GM18873 (cell line): ENCODE data around the gene HPDL.

Source experiments
- ATAC-seq: cut with Tn5 transposase; IDR thresholded peaks from one replicate; pipeline ENCODE4 v1.9.1; 2021; ENCODE audit warnings: mild to moderate bottlenecking, moderate library complexity, moderate number of reproducible peaks; ENCODE audit not compliant: unreplicated experiment, low FRiP score

The HPDL gene

GRCh38 chr1:45321444-45321843 is 5.3 kb upstream of the HPDL start:
- no peak for ATAC-seq

DNA sequence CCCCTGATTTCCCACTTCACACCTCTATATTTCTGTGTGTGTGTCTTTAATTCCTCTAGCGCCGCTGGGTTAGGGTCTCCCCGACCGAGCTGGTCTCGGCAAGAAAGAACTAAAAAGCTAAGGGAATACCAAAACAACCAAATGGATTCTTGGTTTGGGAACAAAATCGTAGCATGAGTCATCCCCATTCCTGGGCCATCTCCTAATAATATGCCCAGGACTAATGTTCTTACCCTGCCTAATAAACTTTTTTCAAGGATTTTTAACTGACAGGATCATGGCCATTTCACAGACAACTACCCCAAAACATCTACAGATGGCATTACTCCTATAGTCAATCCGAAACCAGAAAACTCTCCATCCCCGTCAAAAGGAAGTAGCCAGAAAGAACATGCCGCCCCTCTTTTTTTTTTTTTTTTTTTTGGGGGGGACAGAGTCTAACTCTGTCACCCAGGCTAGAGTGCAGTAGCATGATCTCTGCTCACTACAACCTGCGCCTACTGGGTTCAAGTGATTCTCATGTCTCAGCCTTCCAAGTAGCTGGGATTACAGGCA is 4.1 kb upstream of the HPDL start:
- ATAC-seq, result no peak

- ATAC-seq, result no peak
These were observed 716 bp upstream of the HPDL start for GRCh38 chr1:45325851-45326506.

DNA sequence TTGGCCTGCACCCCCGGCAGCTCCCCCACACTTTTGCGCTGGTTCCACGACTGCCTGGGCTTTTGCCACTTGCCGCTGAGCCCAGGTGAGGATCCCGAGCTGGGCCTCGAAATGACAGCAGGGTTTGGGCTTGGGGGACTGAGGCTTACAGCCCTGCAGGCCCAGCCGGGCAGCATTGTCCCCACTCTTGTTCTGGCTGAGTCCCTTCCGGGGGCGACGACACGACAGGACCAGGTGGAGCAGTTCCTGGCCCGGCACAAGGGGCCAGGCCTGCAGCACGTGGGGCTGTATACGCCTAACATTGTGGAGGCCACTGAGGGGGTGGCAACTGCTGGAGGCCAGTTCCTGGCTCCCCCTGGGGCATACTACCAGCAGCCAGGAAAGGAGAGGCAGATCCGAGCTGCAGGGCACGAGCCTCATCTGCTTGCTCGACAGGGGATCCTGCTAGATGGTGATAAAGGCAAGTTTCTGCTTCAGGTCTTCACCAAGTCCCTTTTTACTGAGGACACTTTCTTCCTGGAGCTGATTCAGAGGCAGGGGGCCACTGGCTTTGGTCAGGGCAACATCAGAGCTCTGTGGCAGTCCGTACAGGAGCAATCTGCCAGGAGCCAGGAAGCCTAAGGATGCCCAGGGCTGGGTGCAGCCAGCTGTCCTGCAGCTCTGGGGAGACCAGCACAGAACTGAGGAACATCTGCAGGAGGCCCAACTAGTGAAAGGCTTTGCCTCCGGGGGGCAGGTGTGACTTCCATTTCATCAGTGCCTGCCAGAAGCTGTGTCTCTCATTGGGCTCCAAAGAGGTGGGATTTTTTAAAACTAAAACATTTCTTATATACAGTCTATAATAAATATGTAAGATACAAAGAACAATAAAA is 1.2 kb downstream of the HPDL start:
- ATAC-seq, result no peak

DNA sequence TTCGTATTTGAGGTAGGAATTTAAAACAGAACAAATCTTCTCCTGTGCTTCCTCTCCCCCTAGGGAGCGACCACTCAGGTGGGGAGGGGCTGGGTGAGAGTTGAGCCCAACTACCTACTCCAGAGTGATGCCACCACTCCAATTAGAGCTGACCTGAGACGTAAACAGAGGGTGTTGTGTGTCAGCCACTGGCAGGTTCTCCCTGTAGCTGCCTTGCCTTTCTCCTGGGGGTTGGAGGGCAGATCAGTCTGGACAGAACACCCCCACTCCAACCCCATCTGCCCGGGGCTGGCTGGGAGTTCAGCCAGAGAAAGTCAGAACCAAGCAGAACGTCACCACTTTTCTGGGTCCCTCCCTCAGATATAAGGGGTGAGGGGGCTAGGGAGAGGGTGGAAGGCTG is 2.0 kb downstream of the HPDL start:
- no peak for ATAC-seq

DNA sequence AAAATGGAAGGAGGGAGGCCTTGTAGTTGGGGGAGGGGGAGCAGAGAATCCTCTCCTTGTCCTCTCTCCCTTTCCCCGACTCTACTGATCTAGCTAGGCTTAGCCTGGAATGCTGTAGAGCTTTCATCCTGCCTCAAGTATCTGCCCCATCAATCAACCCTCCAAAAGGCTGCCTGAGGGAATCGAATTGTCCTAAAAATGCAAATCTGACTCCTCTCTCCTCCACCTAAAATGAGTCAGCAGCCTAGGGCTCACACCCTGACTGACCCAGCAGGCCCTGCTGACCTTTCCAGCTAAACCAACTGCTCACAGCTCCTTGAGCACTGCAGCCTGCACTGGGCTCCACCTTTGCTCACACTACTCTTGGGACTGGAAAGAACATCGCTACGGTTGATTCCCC is 2.8 kb downstream of the HPDL start:
- no peak for ATAC-seq

DNA sequence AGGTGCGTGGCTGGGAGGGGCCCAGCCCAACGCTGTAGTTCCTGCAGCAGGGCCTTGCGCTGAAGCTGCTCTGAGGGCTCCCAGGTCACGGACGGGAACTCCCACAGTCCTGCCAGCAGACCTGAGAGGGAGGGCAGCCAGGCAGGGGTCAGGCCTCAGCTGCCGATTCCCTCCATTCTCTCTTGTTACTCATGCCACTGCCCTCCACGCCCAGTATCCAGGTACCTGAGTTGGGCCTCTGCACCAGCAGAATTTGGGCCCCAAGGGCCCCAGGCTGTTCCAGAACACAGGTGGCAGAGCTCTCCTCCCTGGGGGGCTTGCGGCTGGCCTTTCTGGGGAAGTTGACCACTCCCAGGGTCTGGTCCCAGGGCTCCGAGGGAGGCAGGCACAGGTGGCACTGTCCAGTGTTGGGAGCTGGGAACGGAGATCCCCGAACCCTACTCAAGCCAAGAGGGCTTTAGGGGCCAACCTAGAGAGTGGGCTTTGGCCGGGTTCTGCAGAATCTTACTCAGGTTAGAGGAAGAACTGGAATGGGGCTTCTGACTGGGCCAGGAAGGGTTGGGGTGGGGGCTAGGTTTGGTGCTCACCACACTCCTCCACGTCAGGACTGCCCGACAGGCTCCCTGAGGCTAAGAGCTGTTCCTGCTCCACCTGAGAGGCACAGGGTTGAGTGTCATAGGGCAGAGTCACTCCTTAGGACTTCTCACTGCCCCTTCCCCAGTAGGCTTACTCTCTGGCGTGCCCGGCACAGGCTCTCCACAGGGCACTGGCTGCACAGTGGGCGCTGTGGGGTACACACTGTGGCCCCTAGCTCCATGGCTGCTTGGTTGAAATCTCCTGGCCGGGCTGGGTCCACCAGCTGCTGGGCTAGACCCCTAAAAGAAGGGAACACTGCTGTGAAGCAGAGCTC is 5.0 kb downstream of the HPDL start:
- no peak for ATAC-seq

DNA sequence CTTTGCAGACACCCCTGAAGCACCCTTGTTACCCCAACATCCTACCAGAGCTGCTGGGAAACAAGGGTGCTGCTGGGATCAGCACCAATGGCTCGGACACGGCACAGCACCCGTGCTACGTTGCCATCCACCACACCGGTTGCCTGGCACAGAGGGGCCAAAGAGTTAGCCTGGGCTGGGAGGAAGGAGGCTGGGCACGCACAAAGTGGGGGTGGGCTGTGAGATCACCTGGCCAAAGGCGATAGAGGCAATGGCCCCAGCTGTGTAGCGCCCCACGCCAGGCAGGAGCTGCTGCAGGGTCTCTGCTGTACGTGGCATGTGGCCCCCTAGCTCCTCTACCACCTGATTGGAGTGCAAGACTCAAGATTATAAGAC is 5.6 kb downstream of the HPDL start:
- no peak for ATAC-seq

- no peak for ATAC-seq
These were observed 7.9 kb downstream of the HPDL start for GRCh38 chr1:45334308-45335245.

- no peak for ATAC-seq
These were observed 9.2 kb downstream of the HPDL start for GRCh38 chr1:45335855-45336324.

DNA sequence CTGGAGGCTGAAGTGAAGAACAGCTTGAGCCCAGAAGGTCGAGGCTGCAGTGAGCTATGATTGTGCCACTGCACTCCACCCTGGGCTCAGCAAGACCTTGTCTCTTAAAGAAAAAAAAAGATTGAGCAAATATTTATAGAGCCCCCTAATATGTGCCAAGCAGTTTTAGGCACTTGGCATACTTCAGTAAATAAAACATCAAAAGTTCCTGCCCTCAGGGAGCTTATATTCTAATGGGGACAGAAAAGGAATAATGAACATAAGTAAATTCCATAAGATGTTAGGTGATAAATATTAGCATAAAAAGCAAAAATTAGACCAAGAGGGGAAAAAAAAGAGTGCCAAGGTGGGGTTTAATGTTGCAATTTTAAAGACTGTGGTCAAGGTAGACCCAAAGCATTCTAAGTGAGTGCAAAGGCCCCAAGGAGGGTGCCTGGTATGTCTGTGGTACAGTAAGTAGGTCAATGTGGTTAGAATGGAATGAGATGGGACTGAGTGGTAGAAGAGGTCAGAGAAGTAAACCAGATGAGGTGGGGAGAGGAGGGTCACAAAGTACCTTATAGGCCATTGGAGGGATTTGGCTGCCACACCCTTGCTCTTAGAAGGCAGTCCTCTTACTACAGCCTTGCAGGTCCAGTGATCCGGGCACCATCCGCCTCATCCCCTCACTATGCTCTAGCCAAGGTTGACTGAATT is 11.1 kb downstream of the HPDL start:
- ATAC-seq, result no peak

DNA sequence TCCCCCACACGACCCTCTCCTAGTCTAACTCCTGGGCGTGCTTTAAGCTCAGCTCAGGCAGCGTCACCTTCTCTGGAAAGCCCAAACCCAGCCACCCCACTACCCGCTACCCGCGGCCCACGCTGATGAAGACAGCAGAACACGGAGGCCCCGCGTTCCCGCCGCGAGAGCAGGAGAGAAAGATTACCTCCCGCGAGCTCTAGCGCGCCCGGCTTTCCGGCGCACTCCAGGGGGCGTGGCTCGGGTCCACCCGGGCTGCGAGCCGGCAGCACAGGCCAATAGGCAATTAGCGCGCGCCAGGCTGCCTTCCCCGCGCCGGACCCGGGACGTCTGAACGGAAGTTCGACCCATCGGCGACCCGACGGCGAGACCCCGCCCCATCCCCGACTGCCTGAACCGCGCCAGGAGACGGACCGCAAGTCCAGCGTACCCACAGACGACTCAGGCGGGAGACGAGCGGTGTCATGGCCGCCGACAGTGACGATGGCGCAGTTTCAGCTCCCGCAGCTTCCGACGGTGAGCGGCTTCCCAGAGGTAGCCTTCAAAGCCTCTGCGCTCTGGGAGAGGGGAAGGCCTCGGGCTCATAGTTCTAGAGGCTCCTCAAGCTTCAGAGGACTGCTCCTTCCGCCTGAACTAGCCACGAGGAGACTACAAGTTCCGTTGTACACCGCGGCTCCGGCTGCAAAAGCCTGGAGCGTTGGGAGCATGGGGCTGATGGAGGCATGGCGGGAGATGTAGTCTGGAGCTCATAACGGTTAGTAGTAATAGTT is 13.3 kb downstream of the HPDL start, which contains the start of the genes MUTYH and TOE1:
Gene MUTYH (minus strand): TSS at position 652 of the 770 bp plus-strand sequence. CDS start 5,935 bp downstream, outside the sequence.
Gene TOE1 (plus strand): TSS at position 382 of the 770 bp plus-strand sequence. CDS start 83 bp downstream, at position 465.
- ATAC-seq, result peak; percentile 57

DNA sequence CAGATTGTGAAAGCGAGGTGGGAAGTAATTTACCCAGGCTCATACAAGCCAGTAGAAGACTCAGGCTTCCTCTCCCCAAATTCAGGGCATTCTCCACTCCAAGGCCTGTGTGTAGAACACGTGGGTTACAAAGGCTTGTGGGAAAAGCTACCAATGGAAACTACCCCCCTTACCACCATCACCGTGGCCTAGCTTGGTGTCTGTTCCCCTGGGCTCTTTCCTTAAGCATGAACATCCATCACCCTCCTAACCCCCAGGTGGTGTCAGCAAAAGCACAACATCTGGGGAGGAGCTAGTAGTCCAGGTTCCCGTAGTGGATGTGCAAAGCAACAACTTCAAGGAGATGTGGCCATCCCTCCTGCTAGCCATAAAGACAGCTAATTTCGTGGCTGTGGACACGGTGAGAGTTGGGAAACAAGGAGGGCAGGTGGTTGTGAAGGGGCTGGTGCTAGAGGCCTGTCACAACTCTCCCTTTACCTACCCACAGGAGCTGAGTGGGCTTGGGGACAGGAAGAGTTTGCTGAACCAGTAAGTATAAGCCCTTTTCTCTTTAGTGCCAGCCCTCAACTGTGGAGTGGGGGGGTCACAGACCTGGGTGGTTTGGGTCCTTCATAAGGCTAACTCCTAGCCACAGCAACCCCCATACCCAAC is 14.2 kb downstream of the HPDL start:
- no peak for ATAC-seq

- ATAC-seq, result no peak
These were observed 17.8 kb downstream of the HPDL start for GRCh38 chr1:45344499-45344898.

- no peak for ATAC-seq
These were observed 18.3 kb downstream of the HPDL start for GRCh38 chr1:45345014-45345413.

GRCh38 chr1:45346473-45346872 is 19.8 kb downstream of the HPDL start:
- ATAC-seq, result no peak

GRCh38 chr1:45348020-45348419 is 21.3 kb downstream of the HPDL start:
- no peak for ATAC-seq
